Coronary artery (tissue), 2 donors: ENCODE data around the gene PLEKHO2.

Source experiments
- DNase-seq: peaks from one replicate; pipeline ENCODE4 v3.0.0-alpha.2; 2017; ENCODE audit warnings: low spot score
- H3K27ac ChIP-seq, 2 donors: fragments of 200-600 bp; sonication (generic); one replicate each; pipeline ENCODE4 v1.5.1; 2016 to 2019
- H3K4me3 ChIP-seq: fragments of 200-600 bp; sonication (generic); 2 replicates; pipeline ENCODE4 v1.5.1; 2016; ENCODE audit warnings: mild to moderate bottlenecking, moderate library complexity
- TF ChIP-seq, protein P1 (sequence below): fragments of 200-600 bp; sonication (generic); IDR thresholded peaks from one replicate; pipeline ENCODE4 v1.5.1; 2019; ENCODE audit warnings: antibody characterized with exemption

Gene PLEKHO2

DNA sequence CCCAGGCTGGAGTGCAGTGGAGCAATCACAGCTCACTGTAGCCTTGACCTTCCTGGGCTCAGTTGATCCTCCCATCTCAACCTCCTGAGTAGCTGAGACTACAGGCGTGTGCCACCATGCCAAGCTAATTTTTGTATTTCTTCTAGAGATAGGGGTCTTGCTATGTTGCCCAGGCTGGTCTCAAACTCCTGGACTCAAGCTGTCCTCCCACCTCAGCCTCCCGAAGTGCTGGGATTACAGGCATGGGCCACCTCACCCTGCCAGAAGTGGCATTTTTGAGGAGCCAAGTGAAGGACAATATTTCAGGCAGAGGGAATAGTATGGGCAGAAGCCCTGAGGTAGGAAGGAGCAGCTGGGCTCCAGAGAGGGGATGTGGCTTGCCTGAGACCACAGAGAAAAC, 74.7 kb downstream of the PLEKHO2 start:
- H3K27ac ChIP-seq = no peak overlapping the region
- TF ChIP-seq, protein P1, sequence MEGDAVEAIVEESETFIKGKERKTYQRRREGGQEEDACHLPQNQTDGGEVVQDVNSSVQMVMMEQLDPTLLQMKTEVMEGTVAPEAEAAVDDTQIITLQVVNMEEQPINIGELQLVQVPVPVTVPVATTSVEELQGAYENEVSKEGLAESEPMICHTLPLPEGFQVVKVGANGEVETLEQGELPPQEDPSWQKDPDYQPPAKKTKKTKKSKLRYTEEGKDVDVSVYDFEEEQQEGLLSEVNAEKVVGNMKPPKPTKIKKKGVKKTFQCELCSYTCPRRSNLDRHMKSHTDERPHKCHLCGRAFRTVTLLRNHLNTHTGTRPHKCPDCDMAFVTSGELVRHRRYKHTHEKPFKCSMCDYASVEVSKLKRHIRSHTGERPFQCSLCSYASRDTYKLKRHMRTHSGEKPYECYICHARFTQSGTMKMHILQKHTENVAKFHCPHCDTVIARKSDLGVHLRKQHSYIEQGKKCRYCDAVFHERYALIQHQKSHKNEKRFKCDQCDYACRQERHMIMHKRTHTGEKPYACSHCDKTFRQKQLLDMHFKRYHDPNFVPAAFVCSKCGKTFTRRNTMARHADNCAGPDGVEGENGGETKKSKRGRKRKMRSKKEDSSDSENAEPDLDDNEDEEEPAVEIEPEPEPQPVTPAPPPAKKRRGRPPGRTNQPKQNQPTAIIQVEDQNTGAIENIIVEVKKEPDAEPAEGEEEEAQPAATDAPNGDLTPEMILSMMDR = no peak
- H3K4me3 ChIP-seq = no peak overlapping the region
- no peak for DNase-seq

DNA sequence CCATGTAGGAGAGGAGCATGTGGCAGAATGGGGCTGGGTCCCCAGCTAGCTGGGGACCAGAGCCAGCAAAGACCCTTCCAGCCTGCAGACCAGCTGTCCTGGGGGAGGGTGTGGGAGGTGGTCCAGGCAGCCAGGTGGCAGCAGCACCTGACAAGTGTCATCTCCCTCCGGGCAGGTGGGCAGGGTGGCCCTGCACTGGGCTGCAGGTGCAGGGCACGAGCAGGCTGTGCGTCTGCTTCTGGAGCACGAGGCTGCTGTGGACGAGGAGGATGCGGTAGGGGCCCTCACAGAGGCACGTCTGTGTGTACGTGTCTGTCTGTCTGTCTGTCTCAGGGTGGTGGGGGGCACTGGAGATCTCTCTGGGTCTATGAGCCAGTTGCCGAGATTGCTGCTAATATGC, 75.5 kb downstream of the PLEKHO2 start:
- TF ChIP-seq, protein P1 = no peak
- H3K27ac ChIP-seq = no peak overlapping the region
- H3K4me3 ChIP-seq = no peak overlapping the region
- DNase-seq = no peak
